OCI-LY7 (cell line): ENCODE results near the gene GUCY1A2.

Source experiments
- EZH2phosphoT487 ChIP-seq: fragments of 200-600 bp; sonication (generic); IDR thresholded peaks from 2 replicates; pipeline ENCODE4 v1.6.1; 2018; ENCODE audit warnings: low read depth, borderline replicate concordance, mild to moderate bottlenecking, mixed run types, antibody characterized with exemption, low read length, moderate library complexity, mixed read lengths
- TF ChIP-seq, protein P1 (sequence below): fragments of 200-600 bp; sonication (generic); conservative IDR thresholded peaks from 2 replicates; pipeline ENCODE4 v1.5.1; 2014; ENCODE audit warnings: mild to moderate bottlenecking, antibody characterized with exemption, low read length, moderate library complexity, mixed read lengths

DNA sequence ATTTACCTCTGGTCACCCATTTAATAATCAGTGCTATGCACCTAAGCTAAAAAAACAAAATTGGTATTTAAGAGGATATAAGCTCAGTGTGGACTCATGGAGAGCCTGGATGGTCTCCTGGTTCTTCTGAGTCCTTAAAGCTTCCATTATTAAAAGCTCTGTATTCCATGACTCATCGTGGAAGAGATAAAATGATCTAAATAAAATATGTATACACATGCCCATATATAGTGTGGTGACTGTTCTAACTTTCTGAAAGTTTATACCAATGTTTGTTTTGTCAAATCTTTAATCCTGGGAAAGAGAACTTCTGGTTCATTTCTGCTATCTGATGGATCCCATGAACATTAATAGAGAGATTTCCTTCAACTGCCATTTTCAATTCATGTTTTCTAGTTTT is 375.9 kb downstream of the GUCY1A2 start:
- TF ChIP-seq, protein P1, sequence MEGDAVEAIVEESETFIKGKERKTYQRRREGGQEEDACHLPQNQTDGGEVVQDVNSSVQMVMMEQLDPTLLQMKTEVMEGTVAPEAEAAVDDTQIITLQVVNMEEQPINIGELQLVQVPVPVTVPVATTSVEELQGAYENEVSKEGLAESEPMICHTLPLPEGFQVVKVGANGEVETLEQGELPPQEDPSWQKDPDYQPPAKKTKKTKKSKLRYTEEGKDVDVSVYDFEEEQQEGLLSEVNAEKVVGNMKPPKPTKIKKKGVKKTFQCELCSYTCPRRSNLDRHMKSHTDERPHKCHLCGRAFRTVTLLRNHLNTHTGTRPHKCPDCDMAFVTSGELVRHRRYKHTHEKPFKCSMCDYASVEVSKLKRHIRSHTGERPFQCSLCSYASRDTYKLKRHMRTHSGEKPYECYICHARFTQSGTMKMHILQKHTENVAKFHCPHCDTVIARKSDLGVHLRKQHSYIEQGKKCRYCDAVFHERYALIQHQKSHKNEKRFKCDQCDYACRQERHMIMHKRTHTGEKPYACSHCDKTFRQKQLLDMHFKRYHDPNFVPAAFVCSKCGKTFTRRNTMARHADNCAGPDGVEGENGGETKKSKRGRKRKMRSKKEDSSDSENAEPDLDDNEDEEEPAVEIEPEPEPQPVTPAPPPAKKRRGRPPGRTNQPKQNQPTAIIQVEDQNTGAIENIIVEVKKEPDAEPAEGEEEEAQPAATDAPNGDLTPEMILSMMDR, result no peak
- TF ChIP-seq EZH2phosphoT487, result no peak
